K562 (cell line): ENCODE measurements around the gene PTRH1. TPM values are rescaled to one million over a fixed set of nuclear protein-coding genes. Genes with fewer than 3 reads are reported as not detected.

Experiments used
- NEUROD1 ChIP-seq: fragments of 150-350 bp; IDR thresholded peaks from 2 replicates; pipeline ENCODE4 v1.6.1; 2014; ENCODE audit warnings: borderline replicate concordance, low read length, low read depth; ENCODE audit not compliant: partially characterized antibody
- POLR2B ChIP-seq: fragments of 450-650 bp; IDR thresholded peaks from 2 replicates; pipeline ENCODE4 v1.6.1; 2018; ENCODE audit warnings: low read depth; ENCODE audit not compliant: partially characterized antibody
- ZNF133 ChIP-seq: fragments of 250-450 bp; sonication (Bioruptor Pico); IDR thresholded peaks from 2 replicates; pipeline ENCODE4 v1.4.0; 2020; ENCODE audit warnings: mild to moderate bottlenecking
- polyA plus RNA-seq, 8 experiments: library from polyadenylated mRNA; depleted of rRNA in 4 of 8; stranded (reverse) in 5 of 8; unstranded in 3 of 8; fragments of >200 nt; fragmentation: Nextera tagmentation in 2 of 8; fragmentation: Illumina TruSeq in 1 of 8; extraction: Ambion mirVana in 2 of 8; extraction: Trizol in 1 of 8; gene quantifications; 2 replicates each; pipeline versions ENCODE4 v1.2.1 to v1.2.3, GENCODE V29; 2011 to 2014; ENCODE audit warnings: inconsistent platforms in 1 of 8, missing spikeins in 1 of 8
- total RNA-seq, 7 experiments: library from RNA; depleted of rRNA in 6 of 7; stranded (reverse); fragments of >200 nt in 6 of 7; fragmentation: Illumina TruSeq in 2 of 7; extraction: Trizol in 2 of 7; gene quantifications; 2 replicates each; pipeline versions ENCODE4 v1.2.1 to v1.2.3, GENCODE V29; 2011 to 2021; ENCODE audit warnings: low replicate concordance in 1 of 7
- TF ChIP-seq, protein P1 (sequence below), 2 experiments: fragments of 450-650 bp; IDR thresholded peaks; 2 replicates each; pipeline ENCODE4 v1.6.1; 2016; ENCODE audit warnings: mild to moderate bottlenecking in 2 of 2, borderline replicate concordance in 1 of 2, low read depth in 1 of 2, moderate library complexity in 1 of 2
- TF ChIP-seq, protein P2 (sequence below): fragments of 450-650 bp; formaldehyde crosslinking; IDR thresholded peaks from 2 replicates; pipeline ENCODE4 v1.4.0; 2020; ENCODE audit warnings: mild to moderate bottlenecking, moderate library complexity
- TF ChIP-seq, protein P3 (sequence below): sonication (generic); formaldehyde crosslinking; IDR thresholded peaks from 2 replicates; pipeline ENCODE4 v1.8.1; 2023; ENCODE audit warnings: mild to moderate bottlenecking, missing genetic modification reagents

The PTRH1 gene
- total and polyA plus RNA-seq, 9 of the 15 experiments (the other 6 are each of a cell fraction or from before 2014, with no cell fraction given) = 0.63 to 43.1 (median 5.7) TPM

DNA sequence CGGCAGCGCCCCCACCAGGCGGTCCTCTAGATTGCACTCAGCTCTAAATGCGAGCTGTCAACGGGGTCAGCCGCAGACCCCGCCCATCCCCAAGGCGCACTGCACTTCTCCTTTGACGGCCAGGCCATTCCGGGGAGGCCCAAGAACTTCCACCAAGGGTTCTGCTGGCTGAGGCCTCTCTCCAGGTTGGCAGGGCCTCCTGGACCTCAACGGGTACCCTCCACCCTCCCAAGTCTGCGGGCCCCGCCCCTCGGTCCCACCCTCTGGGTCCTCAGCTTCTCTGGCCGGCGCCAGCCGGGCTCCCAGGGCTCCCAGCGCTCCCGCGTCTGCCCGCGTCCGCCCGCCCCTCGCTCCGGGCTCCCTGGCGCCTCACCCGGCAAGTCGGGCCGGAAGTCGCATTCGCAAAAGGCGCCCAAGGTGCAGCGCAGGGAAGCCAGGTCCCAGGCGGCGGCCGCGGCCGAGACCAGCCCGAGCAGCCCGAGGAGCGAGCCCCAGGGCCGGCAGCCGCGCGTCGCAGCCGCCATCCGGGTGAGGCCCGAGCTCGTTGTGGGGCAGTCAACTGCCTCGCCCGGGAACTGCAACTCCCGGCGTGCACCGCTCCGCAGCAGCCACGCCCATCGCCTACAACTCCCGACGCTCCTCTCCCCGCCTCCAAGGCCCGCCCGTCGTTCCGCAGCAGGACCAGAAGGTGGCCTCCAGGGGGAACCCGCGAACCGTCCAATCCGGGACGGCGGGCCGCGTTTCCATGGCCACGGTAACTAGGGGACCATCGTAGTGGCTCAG, 19.5 kb upstream of the PTRH1 start, which contains the start of gene TOR2A (continued):
- TF ChIP-seq, protein P1, sequence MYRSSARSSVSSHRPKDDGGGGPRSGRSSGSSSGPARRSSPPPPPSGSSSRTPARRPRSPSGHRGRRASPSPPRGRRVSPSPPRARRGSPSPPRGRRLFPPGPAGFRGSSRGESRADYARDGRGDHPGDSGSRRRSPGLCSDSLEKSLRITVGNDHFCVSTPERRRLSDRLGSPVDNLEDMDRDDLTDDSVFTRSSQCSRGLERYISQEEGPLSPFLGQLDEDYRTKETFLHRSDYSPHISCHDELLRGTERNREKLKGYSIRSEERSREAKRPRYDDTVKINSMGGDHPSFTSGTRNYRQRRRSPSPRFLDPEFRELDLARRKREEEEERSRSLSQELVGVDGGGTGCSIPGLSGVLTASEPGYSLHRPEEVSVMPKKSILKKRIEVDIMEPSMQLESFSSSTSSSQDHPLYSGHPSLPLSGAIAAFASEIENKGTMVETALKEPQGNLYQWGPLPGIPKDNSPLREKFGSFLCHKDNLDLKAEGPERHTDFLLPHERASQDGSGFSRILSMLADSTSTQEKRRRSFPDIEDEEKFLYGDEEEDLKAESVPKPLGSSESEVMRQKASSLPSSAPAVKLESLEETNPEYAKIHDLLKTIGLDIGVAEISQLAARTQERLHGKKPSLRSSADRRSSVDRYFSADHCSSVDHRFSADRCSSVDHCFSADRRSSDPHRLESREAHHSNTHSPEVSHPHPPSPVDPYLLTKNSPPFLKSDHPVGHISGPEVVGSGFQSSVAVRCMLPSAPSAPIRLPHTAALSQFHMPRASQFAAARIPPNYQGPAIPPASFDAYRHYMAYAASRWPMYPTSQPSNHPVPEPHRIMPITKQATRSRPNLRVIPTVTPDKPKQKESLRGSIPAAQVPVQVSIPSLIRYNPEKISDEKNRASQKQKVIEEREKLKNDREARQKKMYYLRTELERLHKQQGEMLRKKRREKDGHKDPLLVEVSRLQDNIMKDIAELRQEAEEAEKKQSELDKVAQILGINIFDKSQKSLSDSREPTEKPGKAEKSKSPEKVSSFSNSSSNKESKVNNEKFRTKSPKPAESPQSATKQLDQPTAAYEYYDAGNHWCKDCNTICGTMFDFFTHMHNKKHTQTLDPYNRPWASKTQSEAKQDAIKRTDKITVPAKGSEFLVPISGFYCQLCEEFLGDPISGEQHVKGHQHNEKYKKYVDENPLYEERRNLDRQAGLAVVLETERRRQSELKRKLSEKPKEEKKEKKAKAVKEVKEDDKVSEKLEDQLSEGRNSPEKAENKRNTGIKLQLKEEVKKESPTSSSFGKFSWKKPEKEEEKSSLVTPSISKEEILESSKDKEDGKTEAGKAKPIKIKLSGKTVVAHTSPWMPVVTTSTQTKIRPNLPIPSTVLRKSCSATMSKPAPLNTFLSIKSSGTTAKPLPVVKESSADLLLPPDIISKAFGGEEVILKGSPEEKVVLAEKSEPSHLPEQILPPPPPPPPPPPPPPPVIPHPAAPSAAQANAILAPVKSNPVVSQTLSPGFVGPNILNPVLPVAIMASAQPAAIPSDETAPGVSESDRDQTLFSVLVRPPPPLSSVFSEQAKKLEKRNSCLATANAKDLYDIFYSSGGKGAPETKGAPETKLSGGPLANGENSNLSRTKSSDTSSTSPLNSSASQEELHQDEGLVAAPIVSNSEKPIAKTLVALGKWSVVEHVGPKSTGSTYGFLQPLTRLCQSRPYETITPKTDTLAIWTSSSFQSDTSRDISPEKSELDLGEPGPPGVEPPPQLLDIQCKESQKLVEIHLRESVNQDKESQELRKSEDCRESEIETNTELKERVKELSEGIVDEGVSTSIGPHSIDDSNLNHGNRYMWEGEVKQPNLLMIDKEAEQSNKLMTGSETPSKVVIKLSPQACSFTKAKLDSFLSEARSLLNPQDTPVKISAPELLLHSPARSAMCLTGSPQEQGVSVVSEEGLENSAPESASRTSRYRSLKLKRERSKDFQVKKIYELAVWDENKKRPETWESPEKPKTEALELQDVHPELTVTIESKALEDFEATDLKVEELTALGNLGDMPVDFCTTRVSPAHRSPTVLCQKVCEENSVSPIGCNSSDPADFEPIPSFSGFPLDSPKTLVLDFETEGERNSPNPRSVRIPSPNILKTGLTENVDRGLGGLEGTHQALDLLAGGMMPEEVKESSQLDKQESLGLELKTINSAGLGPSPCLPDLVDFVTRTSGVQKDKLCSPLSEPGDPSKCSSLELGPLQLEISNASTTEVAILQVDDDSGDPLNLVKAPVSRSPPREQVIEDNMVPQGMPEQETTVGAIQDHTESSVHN (IDR thresholded peaks at IDR 0.05; ENCODE audit: borderline replicate concordance in 1 of 2, low read depth in 1 of 2) = no peak
- TF ChIP-seq, protein P2, sequence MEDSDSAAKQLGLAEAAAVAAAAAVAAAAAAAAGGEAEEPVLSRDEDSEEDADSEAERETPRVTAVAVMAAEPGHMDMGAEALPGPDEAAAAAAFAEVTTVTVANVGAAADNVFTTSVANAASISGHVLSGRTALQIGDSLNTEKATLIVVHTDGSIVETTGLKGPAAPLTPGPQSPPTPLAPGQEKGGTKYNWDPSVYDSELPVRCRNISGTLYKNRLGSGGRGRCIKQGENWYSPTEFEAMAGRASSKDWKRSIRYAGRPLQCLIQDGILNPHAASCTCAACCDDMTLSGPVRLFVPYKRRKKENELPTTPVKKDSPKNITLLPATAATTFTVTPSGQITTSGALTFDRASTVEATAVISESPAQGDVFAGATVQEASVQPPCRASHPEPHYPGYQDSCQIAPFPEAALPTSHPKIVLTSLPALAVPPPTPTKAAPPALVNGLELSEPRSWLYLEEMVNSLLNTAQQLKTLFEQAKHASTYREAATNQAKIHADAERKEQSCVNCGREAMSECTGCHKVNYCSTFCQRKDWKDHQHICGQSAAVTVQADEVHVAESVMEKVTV (CRISPR knock-in tag) = peak; percentile 98
- TF ChIP-seq ZNF133 (CRISPR knock-in tag) (no peak), POLR2B (no peak), NEUROD1 (peak; percentile 95)
- TF ChIP-seq, protein P3, sequence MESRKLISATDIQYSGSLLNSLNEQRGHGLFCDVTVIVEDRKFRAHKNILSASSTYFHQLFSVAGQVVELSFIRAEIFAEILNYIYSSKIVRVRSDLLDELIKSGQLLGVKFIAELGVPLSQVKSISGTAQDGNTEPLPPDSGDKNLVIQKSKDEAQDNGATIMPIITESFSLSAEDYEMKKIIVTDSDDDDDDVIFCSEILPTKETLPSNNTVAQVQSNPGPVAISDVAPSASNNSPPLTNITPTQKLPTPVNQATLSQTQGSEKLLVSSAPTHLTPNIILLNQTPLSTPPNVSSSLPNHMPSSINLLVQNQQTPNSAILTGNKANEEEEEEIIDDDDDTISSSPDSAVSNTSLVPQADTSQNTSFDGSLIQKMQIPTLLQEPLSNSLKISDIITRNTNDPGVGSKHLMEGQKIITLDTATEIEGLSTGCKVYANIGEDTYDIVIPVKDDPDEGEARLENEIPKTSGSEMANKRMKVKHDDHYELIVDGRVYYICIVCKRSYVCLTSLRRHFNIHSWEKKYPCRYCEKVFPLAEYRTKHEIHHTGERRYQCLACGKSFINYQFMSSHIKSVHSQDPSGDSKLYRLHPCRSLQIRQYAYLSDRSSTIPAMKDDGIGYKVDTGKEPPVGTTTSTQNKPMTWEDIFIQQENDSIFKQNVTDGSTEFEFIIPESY (CRISPR knock-in tag) = peak; percentile 56; the same call in 1 of the 2 replicates
